ENCODE results near the gene NEK11. TPM values are rescaled to one million over a fixed set of nuclear protein-coding genes. Genes with fewer than 3 reads are reported as not detected.

Gene NEK11
- polyA plus RNA-seq, 1 donor (not counting 4 experiments of a cell fraction or from before 2014, with no cell fraction given): 9.4 TPM

DNA sequence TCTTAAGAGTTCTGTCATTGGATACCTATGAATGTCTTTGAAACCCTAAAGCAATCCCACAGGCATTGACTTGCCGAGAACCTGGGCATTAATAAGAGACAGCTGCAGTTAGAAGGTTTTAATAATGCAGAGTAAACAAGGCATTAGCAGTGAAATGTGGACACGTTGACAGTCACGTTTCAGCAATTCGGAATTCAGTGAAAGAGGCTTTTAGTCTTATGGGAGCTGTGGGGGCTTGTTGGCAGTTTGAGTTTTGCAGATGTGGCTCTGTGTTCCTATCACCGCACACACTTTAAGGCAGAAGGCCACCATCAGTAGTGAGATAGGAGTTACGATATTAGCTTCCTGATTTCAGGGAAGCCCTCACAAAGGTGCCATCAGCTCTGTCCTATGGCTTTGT is 209.7 kb downstream of the NEK11 start:
- H3K79me2 ChIP-seq (ENCODE audit: control insufficient read depth, insufficient read depth, low read length): no peaks in the 10 kb centered on the region
- H3K9ac ChIP-seq (ENCODE audit: control insufficient read depth, extremely low read depth, insufficient read depth, low read length): no peak overlapping the region
- no peak overlapping the region for H3K4me2 ChIP-seq (ENCODE audit: control insufficient read depth, extremely low read depth, insufficient read depth, low read depth, low read length)
- no peak for DNase-seq (ENCODE audit: low read depth, low spot score)
- no peak for FAIRE-seq
- H3K4me1 ChIP-seq (ENCODE audit: control insufficient read depth, extremely low read depth, insufficient read depth, low read length): no peaks in the 10 kb centered on the region
- dilution Hi-C loops (cut with MboI; ENCODE audit: extremely low pct_ligation_motif_present, low sequenced_read_pairs): no loop called here
- no peaks in the 10 kb centered on the region for H3K9me3 ChIP-seq (ENCODE audit: control insufficient read depth, low read depth, low read length)
- no peak overlapping the region for H3K4me3 ChIP-seq (ENCODE audit: control insufficient read depth in 2 of 3, extremely low read depth in 1 of 3, insufficient read depth in 2 of 3, low read depth in 1 of 3, low read length in 3 of 3)
- H4K20me1 ChIP-seq (ENCODE audit: control insufficient read depth, extremely low read depth, insufficient read depth, low read length): no peaks in the 10 kb centered on the region
- no peaks in the 10 kb centered on the region for H3K9me1 ChIP-seq (ENCODE audit: control insufficient read depth, extremely low read depth, insufficient read depth, low read length)
- no peaks in the 10 kb centered on the region for H3K36me3 ChIP-seq (ENCODE audit: control insufficient read depth in 2 of 2, extremely low read depth in 1 of 2, insufficient read depth in 2 of 2, low read length in 2 of 2)
- no peak overlapping the region for H2AFZ ChIP-seq (ENCODE audit: control insufficient read depth, low read length)
- no peaks in the 10 kb centered on the region for H3K27me3 ChIP-seq (ENCODE audit: control insufficient read depth, extremely low read depth, insufficient read depth, low read length)
- no peak overlapping the region for H3K27ac ChIP-seq (ENCODE audit: control insufficient read depth, insufficient read depth, low read length)
- TF ChIP-seq EZH2 (IDR thresholded peaks at IDR 0.05; ENCODE audit: low read length) (no peak), CTCF (optimal IDR thresholded peaks at IDR 0.05 in 1 of 3, IDR thresholded peaks at IDR 0.05 in 1 of 3, conservative IDR thresholded peaks at IDR 0.05 in 1 of 3; ENCODE audit: extremely low read depth in 1 of 3, insufficient read depth in 2 of 3, low read length in 3 of 3) (no peak)

DNA sequence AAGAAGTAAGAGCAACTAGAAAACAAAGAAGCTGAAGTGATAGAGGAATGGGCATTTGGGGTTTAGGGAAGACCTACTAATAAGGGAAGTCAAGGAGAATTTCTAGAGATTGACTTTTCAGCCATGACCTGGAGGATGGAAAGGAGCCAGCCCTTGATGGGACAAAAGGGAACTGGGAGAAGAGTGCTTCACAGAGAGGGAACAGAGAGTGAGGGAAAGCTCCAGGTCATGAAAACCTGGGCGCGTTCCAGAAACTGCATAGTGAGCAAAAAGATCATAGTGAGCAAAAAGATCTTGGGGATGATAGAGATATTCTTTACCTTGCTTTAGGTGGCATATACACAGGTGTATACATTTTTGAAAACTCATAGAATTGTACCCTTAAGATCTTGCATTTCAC is 211.8 kb downstream of the NEK11 start:
- Histone ChIP-seq H3K9ac (ENCODE audit: control insufficient read depth, extremely low read depth, insufficient read depth, low read length) (no peak overlapping the region), H3K4me3 (ENCODE audit: control insufficient read depth in 2 of 3, extremely low read depth in 1 of 3, insufficient read depth in 2 of 3, low read depth in 1 of 3, low read length in 3 of 3) (no peak overlapping the region), H3K4me1 (ENCODE audit: control insufficient read depth, extremely low read depth, insufficient read depth, low read length) (no peaks in the 10 kb centered on the region), H3K4me2 (ENCODE audit: control insufficient read depth, extremely low read depth, insufficient read depth, low read depth, low read length) (no peak overlapping the region), H2AFZ (ENCODE audit: control insufficient read depth, low read length) (no peak overlapping the region), H3K79me2 (ENCODE audit: control insufficient read depth, insufficient read depth, low read length) (no peaks in the 10 kb centered on the region), H3K9me3 (ENCODE audit: control insufficient read depth, low read depth, low read length) (no peaks in the 10 kb centered on the region), H4K20me1 (ENCODE audit: control insufficient read depth, extremely low read depth, insufficient read depth, low read length) (no peaks in the 10 kb centered on the region), H3K27ac (ENCODE audit: control insufficient read depth, insufficient read depth, low read length) (no peak overlapping the region), H3K27me3 (ENCODE audit: control insufficient read depth, extremely low read depth, insufficient read depth, low read length) (no peaks in the 10 kb centered on the region), H3K9me1 (ENCODE audit: control insufficient read depth, extremely low read depth, insufficient read depth, low read length) (no peaks in the 10 kb centered on the region), H3K36me3 (ENCODE audit: control insufficient read depth in 2 of 2, extremely low read depth in 1 of 2, insufficient read depth in 2 of 2, low read length in 2 of 2) (no peaks in the 10 kb centered on the region)
- FAIRE-seq (no peak), DNase-seq (ENCODE audit: low read depth, low spot score) (no peak)
- dilution Hi-C loops (cut with MboI; ENCODE audit: extremely low pct_ligation_motif_present, low sequenced_read_pairs): no loop called here
- no peak for TF ChIP-seq EZH2 (IDR thresholded peaks at IDR 0.05; ENCODE audit: low read length)
- TF ChIP-seq CTCF (optimal IDR thresholded peaks at IDR 0.05 in 1 of 3, IDR thresholded peaks at IDR 0.05 in 1 of 3, conservative IDR thresholded peaks at IDR 0.05 in 1 of 3; ENCODE audit: extremely low read depth in 1 of 3, insufficient read depth in 2 of 3, low read length in 3 of 3): no peak

All from keratinocyte (primary cell).